RWPE2 (cell line): ENCODE data around the gene SLC1A2.

ENCODE experiments used
- ATAC-seq: fragments of 200-7000 bp; cut with Tn5 transposase; 3 replicates; pipeline ENCODE4 v1.9.1; 2021; ENCODE audit warnings: low read depth
- DNase-seq: peaks from one replicate; pipeline ENCODE4 v3.0.0-alpha.2; 2020; ENCODE audit warnings: low spot score
- H3K27ac ChIP-seq: fragments of 450-650 bp; 2 replicates; pipeline ENCODE4 v1.5.1; 2017; ENCODE audit warnings: mild to moderate bottlenecking; ENCODE audit not compliant: poor library complexity, severe bottlenecking
- H3K27me3 ChIP-seq: fragments of 250-450 bp; sonication (Bioruptor Pico); 2 replicates; pipeline ENCODE4 v1.5.1; 2021; ENCODE audit warnings: mild to moderate bottlenecking, moderate library complexity; ENCODE audit not compliant: insufficient read depth, poor library complexity, severe bottlenecking
- H3K36me3 ChIP-seq: fragments of 250-450 bp; sonication (Bioruptor Pico); 2 replicates; pipeline ENCODE4 v1.5.1; 2020; ENCODE audit warnings: low read depth, mild to moderate bottlenecking, moderate library complexity
- H3K4me1 ChIP-seq: fragments of 250-450 bp; sonication (Bioruptor Pico); 2 replicates; pipeline ENCODE4 v1.5.1; 2021; ENCODE audit warnings: mild to moderate bottlenecking, moderate library complexity; ENCODE audit not compliant: insufficient read depth, poor library complexity, severe bottlenecking
- H3K4me3 ChIP-seq: fragments of 250-450 bp; sonication (Bioruptor Pico); 2 replicates; pipeline ENCODE4 v1.5.1; 2021; ENCODE audit warnings: mild to moderate bottlenecking, moderate library complexity; ENCODE audit not compliant: severe bottlenecking
- H3K9me3 ChIP-seq: fragments of 250-450 bp; sonication (Bioruptor Pico); 2 replicates; pipeline ENCODE4 v1.5.1; 2021; ENCODE audit warnings: mild to moderate bottlenecking, moderate library complexity; ENCODE audit not compliant: severe bottlenecking
- CTCF ChIP-seq: fragments of 450-650 bp; IDR thresholded peaks from one replicate; pipeline ENCODE4 v1.5.1; 2017; ENCODE audit warnings: mild to moderate bottlenecking, moderate library complexity; ENCODE audit not compliant: poor library complexity, severe bottlenecking

Gene SLC1A2

GRCh38 chr11:35262056-35262455, 157.3 kb downstream of the SLC1A2 start:
- no peak for DNase-seq
- Histone ChIP-seq H3K9me3 (no peaks in the 10 kb centered on the region), H3K27ac (no peak overlapping the region), H3K27me3 (no peaks in the 10 kb centered on the region), H3K36me3 (no peaks in the 10 kb centered on the region), H3K4me1 (peaks cover 8% of the 10 kb centered on the region), H3K4me3 (no peak overlapping the region)
- no peak for ATAC-seq
- no peak for TF ChIP-seq CTCF

- H3K4me1 ChIP-seq: peaks cover 8% of the 10 kb centered on the region
- ATAC-seq: no peak
- no peak overlapping the region for H3K4me3 ChIP-seq
- H3K36me3 ChIP-seq: no peaks in the 10 kb centered on the region
- no peak for DNase-seq
- no peak overlapping the region for H3K27ac ChIP-seq
- no peaks in the 10 kb centered on the region for H3K9me3 ChIP-seq
- H3K27me3 ChIP-seq: no peaks in the 10 kb centered on the region
- no peak for TF ChIP-seq CTCF
Measured at GRCh38 chr11:35261197-35261596, 158.2 kb downstream of the SLC1A2 start.

GRCh38 chr11:35260342-35260985, 158.9 kb downstream of the SLC1A2 start:
- no peaks in the 10 kb centered on the region for H3K27me3 ChIP-seq
- no peak for DNase-seq
- no peak for TF ChIP-seq CTCF
- no peaks in the 10 kb centered on the region for H3K36me3 ChIP-seq
- no peaks in the 10 kb centered on the region for H3K9me3 ChIP-seq
- peak; percentile 96 for ATAC-seq
- no peak overlapping the region for H3K4me3 ChIP-seq
- H3K27ac ChIP-seq: no peak overlapping the region
- H3K4me1 ChIP-seq: peaks cover 8% of the 10 kb centered on the region

- no peak for DNase-seq
- Histone ChIP-seq H3K27ac (no peak overlapping the region), H3K27me3 (no peaks in the 10 kb centered on the region), H3K4me1 (peaks cover 8% of the 10 kb centered on the region), H3K36me3 (no peaks in the 10 kb centered on the region), H3K9me3 (no peaks in the 10 kb centered on the region), H3K4me3 (no peak overlapping the region)
- no peak for ATAC-seq
- TF ChIP-seq CTCF: no peak
Measured at GRCh38 chr11:35259529-35259928, 159.8 kb downstream of the SLC1A2 start.

- Histone ChIP-seq H3K27me3 (no peaks in the 10 kb centered on the region), H3K27ac (no peak overlapping the region), H3K4me3 (no peak overlapping the region), H3K36me3 (no peaks in the 10 kb centered on the region), H3K4me1 (peaks cover 8% of the 10 kb centered on the region), H3K9me3 (no peaks in the 10 kb centered on the region)
- TF ChIP-seq CTCF: no peak
- ATAC-seq (no peak), DNase-seq (no peak)
Measured at GRCh38 chr11:35257281-35257680, 162.1 kb downstream of the SLC1A2 start.
